HS-5 (cell line): ENCODE measurements around the gene PCLO.
A peak's percentile ranks its signal among the peaks of the same experiment; 100 is the strongest.
"Not testable (repeated sequence)": the region's sequence is repeated elsewhere in the genome, so short reads cannot be mapped to it uniquely, and the experiment has no call there.

Experiments
- DNase-seq: peaks from one replicate; pipeline ENCODE4 v3.0.0-alpha.2; 2012; ENCODE audit warnings: low read depth

The PCLO gene

DNA sequence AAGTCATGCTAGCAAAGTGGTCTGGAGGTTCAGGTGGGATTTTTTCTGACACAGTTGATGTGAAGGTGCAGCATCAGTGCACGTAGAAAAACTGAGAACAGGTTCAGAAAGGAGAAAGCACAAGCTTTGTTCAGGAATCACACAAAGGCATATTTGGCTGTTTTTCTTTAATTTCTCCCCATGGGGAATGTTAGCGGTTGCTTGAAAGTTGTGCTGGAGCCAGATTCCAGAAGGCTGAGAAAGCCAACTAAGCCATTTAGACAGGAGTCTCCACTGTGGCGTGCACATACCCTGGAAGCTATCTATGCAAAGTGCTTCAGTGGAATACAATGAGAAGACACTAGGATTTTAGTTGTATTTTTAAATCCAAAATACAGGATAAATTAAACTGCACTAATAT, 201.4 kb downstream of the PCLO start:
- DNase-seq: no peak

DNA sequence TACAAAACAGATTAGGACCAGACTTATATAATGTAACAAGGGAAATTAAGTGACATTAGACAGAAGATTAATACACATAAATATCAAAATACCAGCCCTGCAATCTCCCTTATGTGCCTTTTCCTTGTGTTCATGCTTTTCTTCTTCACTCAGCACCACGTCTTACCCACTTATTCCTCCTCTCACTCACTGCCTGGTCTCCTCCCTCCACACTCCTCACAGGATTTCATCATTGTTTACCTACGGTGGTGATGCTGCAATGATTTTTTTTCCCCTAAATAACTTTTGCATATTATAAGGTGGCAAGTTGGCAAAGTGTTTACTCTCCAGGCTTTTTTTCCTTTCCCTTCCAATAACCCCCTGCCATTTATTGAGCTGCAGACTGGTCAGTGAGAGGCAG, 203.2 kb downstream of the PCLO start:
- DNase-seq: no peak

DNA sequence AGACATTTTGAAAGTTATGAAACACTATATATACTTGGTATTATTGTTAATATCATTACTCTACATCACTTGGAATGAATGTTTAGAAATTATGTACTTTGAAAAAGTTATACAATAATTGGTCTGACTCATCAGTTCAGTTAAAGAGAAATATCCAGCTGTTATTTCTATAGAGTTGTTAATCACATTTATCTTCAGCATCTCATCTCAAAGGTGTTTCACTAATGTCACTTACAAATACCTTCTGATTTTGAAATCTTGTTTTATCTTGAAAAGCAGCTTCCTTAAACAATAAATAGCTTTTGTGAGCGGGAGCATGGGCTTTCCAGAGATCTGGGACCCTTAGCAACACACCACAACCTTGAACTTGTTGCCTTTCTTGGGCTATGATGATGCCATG, 205.2 kb downstream of the PCLO start:
- no peak for DNase-seq

DNA sequence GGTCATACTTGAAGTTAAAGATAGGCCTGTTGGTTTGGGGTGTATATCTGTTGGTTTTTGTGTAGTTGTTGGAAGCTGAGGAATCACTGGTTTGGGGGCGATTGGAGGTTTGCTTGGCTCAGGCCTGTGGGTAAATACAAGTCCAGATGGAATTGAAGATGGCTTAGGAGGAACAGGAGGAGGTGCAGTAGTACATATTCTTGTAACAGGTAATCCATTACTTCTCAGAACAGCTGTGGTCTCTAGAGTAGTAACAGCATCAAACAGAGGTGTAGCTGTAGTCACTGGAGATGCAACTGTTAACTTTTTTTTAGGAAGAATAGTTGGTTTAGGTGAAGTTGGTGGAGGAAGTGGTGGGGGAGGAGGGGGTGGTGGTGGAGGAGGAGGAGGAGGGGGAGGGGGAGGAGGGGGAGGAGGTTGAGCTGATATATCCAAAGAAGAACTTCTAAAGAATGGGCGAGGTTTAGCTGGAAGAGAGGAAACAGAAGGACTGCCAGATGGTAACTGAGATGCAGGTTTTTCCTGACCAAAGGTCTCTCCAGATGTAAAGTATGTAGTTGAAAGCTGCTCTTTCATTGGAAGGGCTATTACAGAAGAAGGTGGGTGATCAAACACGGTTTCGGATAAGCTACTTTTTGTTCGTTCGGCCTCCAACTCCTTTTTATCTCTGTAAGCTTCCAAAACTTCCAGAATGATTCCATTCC, 209.2 kb downstream of the PCLO start:
- no peak for DNase-seq

DNA sequence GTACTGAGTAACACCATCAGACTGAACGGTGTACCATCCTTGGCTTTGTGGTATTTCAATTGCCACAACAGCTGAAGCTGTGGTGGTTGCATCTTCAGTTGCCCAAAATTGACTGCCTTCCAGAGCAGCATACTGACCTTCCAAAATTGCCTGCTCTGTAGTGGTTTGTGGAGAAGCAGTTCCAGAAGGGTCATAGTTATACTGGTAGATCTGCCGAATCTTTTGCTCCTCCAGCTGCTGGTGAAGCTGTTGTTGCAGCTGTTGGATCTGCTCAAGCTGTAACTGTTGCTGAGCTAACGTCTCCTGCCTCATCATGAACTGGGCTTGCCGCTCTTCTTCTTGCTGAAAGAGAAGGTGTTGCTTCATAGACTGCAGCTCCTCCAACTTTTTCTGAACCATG, 212.2 kb downstream of the PCLO start:
- no peak for DNase-seq

GRCh38 chr7:82945480-82945879, 217.2 kb downstream of the PCLO start:
- DNase-seq: no peak

- no peak for DNase-seq
Observed at GRCh38 chr7:82945056-82945455, 217.6 kb downstream of the PCLO start.

GRCh38 chr7:82932516-82932915, 230.2 kb downstream of the PCLO start:
- no peak for DNase-seq

DNA sequence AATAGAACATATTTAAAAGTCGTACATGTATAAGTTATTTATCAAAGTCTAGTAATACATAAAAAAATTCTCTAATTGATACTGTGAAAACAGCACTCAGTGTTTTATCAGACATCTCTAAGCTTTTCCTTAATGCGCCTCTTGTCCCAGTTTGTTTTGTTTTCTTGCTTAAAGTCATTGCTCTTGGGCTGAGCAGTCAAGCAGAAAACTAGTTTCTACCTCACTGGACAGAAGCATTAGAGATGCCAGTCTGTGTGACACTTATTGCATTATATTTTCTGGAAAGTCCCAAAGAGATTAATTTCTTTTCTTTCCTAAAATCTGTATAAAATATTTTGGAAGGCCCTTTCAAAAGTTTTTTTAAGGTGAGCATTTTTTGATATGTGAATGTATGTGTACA, 236.2 kb downstream of the PCLO start:
- DNase-seq: no peak

GRCh38 chr7:82925331-82925730, 237.4 kb downstream of the PCLO start:
- no peak for DNase-seq

- no peak for DNase-seq
Observed at GRCh38 chr7:82906502-82906901, 256.2 kb downstream of the PCLO start.

DNA sequence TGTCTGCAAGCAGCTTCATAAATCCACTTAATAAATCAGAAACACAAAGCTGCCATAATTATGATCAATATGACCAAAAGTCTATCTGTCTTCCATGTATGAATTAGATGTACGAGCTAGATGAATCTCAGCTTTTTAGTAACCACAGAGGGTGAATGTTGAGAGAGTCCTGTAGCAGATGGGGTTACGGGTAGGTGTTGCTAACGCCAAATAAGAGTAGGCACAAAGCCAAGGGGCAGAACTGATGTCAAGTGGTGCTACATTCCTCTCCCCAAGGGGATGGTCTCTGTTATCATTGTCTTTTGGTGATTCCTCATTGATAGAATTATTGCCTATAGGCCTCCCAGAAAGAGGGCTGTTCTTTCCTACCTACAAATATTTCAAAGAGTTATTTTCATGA, 257.8 kb downstream of the PCLO start:
- DNase-seq: no peak

DNA sequence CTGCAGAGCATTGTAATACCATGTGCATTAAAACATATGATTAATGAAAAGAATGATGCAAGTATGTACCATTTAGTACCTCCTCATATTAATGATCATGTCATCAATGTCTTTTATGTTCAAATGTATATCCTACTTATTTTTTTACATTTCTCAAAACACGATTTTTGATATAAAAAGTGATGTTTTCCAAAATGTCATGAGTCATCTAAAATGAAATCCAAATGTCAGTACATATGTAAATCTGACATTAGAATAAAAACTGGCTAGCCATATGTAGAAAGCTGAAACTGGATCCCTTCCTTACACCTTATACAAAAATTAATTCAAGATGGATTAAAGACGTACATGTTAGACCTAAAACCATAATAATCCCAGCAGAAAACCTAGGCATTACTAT, 261.6 kb downstream of the PCLO start:
- not testable (repeated sequence) for DNase-seq

DNA sequence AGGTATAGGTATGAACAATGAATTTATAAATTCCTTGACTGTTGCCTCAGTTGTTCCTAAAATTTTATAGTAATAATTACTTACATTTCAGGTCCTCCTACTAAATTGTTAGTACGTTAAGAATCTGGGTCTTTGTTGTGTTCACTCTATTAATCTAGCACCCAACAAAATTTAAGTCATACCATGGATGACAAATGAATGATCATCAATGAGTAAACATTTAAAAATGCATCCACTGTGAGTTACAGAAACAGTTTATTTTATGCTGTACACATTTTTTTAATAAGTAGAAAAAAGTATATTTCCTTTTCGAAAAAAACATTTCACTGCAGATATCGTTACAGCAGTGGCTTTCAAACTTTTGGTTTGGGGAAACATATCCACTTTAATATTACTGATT, 265.2 kb downstream of the PCLO start:
- DNase-seq: peak; percentile 6

- DNase-seq: not testable (repeated sequence)
Observed at GRCh38 chr7:82894341-82894740, 268.3 kb downstream of the PCLO start.

- no peak for DNase-seq
Observed at GRCh38 chr7:82886324-82886723, 276.4 kb downstream of the PCLO start.

DNA sequence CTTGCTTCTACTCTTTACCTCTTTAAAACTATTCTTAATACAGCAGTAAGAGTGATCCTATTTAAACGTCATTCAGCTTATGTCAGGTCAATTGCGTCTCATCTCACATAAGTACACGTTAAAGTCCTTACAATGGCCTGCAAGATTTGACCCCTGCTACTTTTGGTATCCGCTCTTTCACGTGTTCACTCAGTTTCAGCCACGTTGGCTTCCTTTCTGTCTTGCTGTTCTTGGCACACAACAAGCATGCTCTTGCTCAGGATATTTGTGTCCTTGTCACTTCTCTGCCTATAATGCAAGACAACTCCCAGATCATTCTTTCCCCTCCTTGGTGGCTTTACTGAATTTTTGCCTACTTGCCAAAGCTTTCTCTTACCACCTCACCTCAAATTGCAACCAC, 296.8 kb downstream of the PCLO start:
- DNase-seq: no peak

GRCh38 chr7:82859106-82859850, 303.4 kb downstream of the PCLO start:
- no peak for DNase-seq

DNA sequence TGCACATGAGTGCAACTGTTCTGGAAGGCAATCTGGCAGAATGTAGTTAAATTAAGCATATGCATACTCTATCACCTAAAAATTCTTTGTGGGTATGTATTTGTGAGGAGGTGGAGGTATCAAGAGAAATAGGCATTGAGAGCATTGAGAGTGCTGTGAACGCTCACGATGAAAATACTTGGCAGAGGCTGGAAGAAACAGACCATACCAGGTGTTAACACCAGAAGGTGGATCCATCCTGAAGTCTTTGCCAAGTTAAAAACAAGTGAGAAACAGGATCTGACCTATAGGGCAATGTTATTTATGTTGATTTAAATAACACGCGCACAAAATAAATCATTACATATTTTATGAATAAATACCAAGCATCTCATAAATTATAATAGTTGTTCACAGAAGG, 311.6 kb downstream of the PCLO start:
- DNase-seq: no peak

GRCh38 chr7:82841828-82842227, 320.9 kb downstream of the PCLO start:
- peak; percentile 8 for DNase-seq

GRCh38 chr7:82840061-82840460, 322.6 kb downstream of the PCLO start:
- no peak for DNase-seq

- DNase-seq: no peak
Observed at GRCh38 chr7:82839555-82839954, 323.1 kb downstream of the PCLO start.

GRCh38 chr7:82839063-82839462, 323.6 kb downstream of the PCLO start:
- no peak for DNase-seq

DNA sequence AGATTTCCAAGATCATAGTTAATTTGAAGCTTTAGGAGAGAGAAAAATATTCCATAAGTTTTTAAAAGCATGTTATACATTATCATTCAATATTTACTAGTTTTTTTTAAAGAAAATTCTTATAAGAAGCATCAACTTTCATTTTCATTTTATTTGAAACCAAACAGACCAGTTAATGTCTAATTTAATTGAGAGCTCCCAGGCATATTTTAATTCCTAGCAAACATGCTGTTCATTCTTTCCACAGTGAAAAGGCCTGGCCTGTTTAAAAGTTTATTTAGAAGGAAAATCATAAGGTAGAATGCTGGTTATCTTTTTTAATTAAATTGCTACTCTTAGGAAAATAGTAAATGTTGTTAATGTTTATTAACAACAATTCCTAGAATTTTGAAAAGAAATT, 324.4 kb downstream of the PCLO start:
- DNase-seq: no peak
